GM23338 (cell line): ENCODE measurements around the gene P2RY8.

ENCODE experiments used
- CTCF ChIP-seq, 2 experiments: fragments of 200-600 bp in 1 of 2; sonication (generic) in 1 of 2; conservative IDR thresholded peaks; 2 replicates each; pipeline versions ENCODE4 v1.5.1 to v1.6.1; 2016 to 2017; ENCODE audit warnings: antibody characterized with exemption in 2 of 2, low read depth in 2 of 2, mild to moderate bottlenecking in 2 of 2, moderate library complexity in 1 of 2
- EZH2 ChIP-seq: fragments of 200-600 bp; sonication (generic); IDR thresholded peaks from one replicate; pipeline ENCODE4 v1.8.0; 2017; ENCODE audit warnings: antibody characterized with exemption, mild to moderate bottlenecking, low read depth; ENCODE audit not compliant: unreplicated experiment
- EZH2phosphoT487 ChIP-seq: fragments of 200-600 bp; sonication (generic); IDR thresholded peaks from one replicate; pipeline ENCODE4 v1.8.1; 2018; ENCODE audit warnings: antibody characterized with exemption; ENCODE audit not compliant: unreplicated experiment
- JUNB ChIP-seq: IDR thresholded peaks from one replicate; pipeline ENCODE4 v1.6.1; 2016; ENCODE audit warnings: antibody characterized with exemption; ENCODE audit not compliant: unreplicated experiment
- POLR2AphosphoS5 ChIP-seq: IDR thresholded peaks from 2 replicates; pipeline ENCODE4 v1.6.1; 2016; ENCODE audit warnings: antibody characterized with exemption, low read depth
- REST ChIP-seq: IDR thresholded peaks from one replicate; pipeline ENCODE4 v1.6.1; 2018; ENCODE audit warnings: antibody characterized with exemption; ENCODE audit not compliant: unreplicated experiment
- ZNF114 ChIP-seq: fragments of 250-450 bp; sonication (Bioruptor Pico); IDR thresholded peaks from 2 replicates; pipeline ENCODE4 v1.5.0; 2020; ENCODE audit warnings: mild to moderate bottlenecking, moderate library complexity

GRCh38 chrX:1516596-1517104, 20.3 kb downstream of the P2RY8 start:
- no peak for TF ChIP-seq CTCF (conservative IDR thresholded peaks at IDR 0.05; ENCODE audit: low read depth in 2 of 2)
- TF ChIP-seq ZNF114 (CRISPR knock-in tag) = no peak
- TF ChIP-seq EZH2 = no peak
- no peak for TF ChIP-seq REST
- TF ChIP-seq POLR2AphosphoS5 = no peak
- no peak for TF ChIP-seq EZH2phosphoT487
- no peak for TF ChIP-seq JUNB
